ENCODE results near the gene MOV10L1. TPM values are rescaled to one million over a fixed set of nuclear protein-coding genes. Genes with fewer than 3 reads are reported as not detected.

The MOV10L1 gene
- total and polyA plus RNA-seq, 11 donors: 0.06 to 0.63 (median 0.13) TPM; not detected in 6

GRCh38 chr22:50197856-50198623 lies 108.2 kb downstream of the MOV10L1 start:
- Histone ChIP-seq H3K9me3 (no peaks in the 10 kb centered on the region), H3K4me1 (peaks cover 0 to 30% (median 21%) of the 10 kb centered on the region in 12 donors), H3K27me3 (no peaks in the 10 kb centered on the region), H3K27ac (no peak overlapping the region), H3K4me3 (no peak overlapping the region), H3K36me3 (peaks cover 0 to 59% (median 20%) of the 10 kb centered on the region in 9 donors)
- intact Hi-C loops (cut with DNase I): no loop called here
- ATAC-seq (no peak), DNase-seq (peak in 1 of 5 donors; percentile 28)
- TF ChIP-seq POLR2A (IDR thresholded peaks at IDR 0.05): no peak
- TF ChIP-seq CTCF (IDR thresholded peaks at IDR 0.05): no peak
- 90 to 95% (median 92%) methylated on average over 20 to 61 of the region's 61 CpGs for WGBS, 4 donors

- no peak overlapping the region for H3K27ac ChIP-seq
- ATAC-seq: no peak
- intact Hi-C loops (cut with DNase I): no loop called here
- H3K27me3 ChIP-seq: no peaks in the 10 kb centered on the region
- DNase-seq: no peak
- no peak overlapping the region for H3K4me3 ChIP-seq
- peaks cover 0 to 34% (median 21%) of the 10 kb centered on the region in 12 donors for H3K4me1 ChIP-seq
- H3K36me3 ChIP-seq: peaks cover 0 to 59% (median 24%) of the 10 kb centered on the region in 9 donors
- TF ChIP-seq CTCF (IDR thresholded peaks at IDR 0.05): no peak
- no peak for TF ChIP-seq POLR2A (IDR thresholded peaks at IDR 0.05)
- WGBS, 4 donors: 89 to 93% (median 91%) methylated on average over 9 to 16 of the region's 16 CpGs
- H3K9me3 ChIP-seq: no peaks in the 10 kb centered on the region
These were observed 108.8 kb downstream of the MOV10L1 start for GRCh38 chr22:50198624-50199017.

- ATAC-seq (no peak), DNase-seq (no peak)
- H3K4me1 ChIP-seq: peaks cover 0 to 40% (median 21%) of the 10 kb centered on the region in 12 donors
- no peak overlapping the region for H3K4me3 ChIP-seq
- no peak for TF ChIP-seq POLR2A (IDR thresholded peaks at IDR 0.05)
- peak overlapping the region in 3 of 12 donors; percentile 85 to 91 (median 87) for H3K27ac ChIP-seq
- intact Hi-C loops (cut with DNase I): no loop called here
- H3K9me3 ChIP-seq: no peaks in the 10 kb centered on the region
- peaks cover 0 to 57% (median 24%) of the 10 kb centered on the region in 9 donors for H3K36me3 ChIP-seq
- WGBS, 4 donors: 64 to 77% (median 72%) methylated on average over 17 to 18 of the region's 18 CpGs
- no peaks in the 10 kb centered on the region for H3K27me3 ChIP-seq
These were observed 109.5 kb downstream of the MOV10L1 start for GRCh38 chr22:50199251-50199721.

GRCh38 chr22:50199829-50200460 lies 110.1 kb downstream of the MOV10L1 start:
- no peaks in the 10 kb centered on the region for H3K27me3 ChIP-seq
- H3K4me1 ChIP-seq: peaks cover 0 to 47% (median 21%) of the 10 kb centered on the region in 12 donors
- no peak for DNase-seq
- peak in 1 of 4 donors; percentile 16 for ATAC-seq
- 13 to 17% (median 15%) methylated on average over 21 to 34 of the region's 34 CpGs for WGBS, 4 donors
- no peaks in the 10 kb centered on the region for H3K9me3 ChIP-seq
- intact Hi-C loops (cut with DNase I): no loop called here
- peak overlapping the region in 10 of 12 donors; percentile 50 to 91 (median 80) for H3K27ac ChIP-seq
- peak overlapping the region; percentile 57 to 99 (median 82) for H3K4me3 ChIP-seq
- peaks cover 0 to 50% (median 24%) of the 10 kb centered on the region in 9 donors for H3K36me3 ChIP-seq
- no peak for TF ChIP-seq CTCF (IDR thresholded peaks at IDR 0.05)
- no peak for TF ChIP-seq POLR2A (IDR thresholded peaks at IDR 0.05)

Measured in heart left ventricle (tissue), 16 donors.